Stimulated activated CD8-positive, alpha-beta memory T cell treated with anti-CD3 and anti-CD28 coated beads, Interleukin-12 subunit alpha, Interleukin-12 subunit beta, amount 100 ng/mL, for 1 hour (primary cell): ENCODE data around the gene PLXNB2.
A peak's percentile ranks its signal among the peaks of the same experiment; 100 is the strongest.
"Not testable (repeated sequence)": the region's sequence is repeated elsewhere in the genome, so short reads cannot be mapped to it uniquely, and the experiment has no call there.

Source experiments
- DNase-seq: peaks from one replicate; pipeline ENCODE4 v3.0.0-alpha.2; 2020; ENCODE audit warnings: low read depth

Gene PLXNB2

DNA sequence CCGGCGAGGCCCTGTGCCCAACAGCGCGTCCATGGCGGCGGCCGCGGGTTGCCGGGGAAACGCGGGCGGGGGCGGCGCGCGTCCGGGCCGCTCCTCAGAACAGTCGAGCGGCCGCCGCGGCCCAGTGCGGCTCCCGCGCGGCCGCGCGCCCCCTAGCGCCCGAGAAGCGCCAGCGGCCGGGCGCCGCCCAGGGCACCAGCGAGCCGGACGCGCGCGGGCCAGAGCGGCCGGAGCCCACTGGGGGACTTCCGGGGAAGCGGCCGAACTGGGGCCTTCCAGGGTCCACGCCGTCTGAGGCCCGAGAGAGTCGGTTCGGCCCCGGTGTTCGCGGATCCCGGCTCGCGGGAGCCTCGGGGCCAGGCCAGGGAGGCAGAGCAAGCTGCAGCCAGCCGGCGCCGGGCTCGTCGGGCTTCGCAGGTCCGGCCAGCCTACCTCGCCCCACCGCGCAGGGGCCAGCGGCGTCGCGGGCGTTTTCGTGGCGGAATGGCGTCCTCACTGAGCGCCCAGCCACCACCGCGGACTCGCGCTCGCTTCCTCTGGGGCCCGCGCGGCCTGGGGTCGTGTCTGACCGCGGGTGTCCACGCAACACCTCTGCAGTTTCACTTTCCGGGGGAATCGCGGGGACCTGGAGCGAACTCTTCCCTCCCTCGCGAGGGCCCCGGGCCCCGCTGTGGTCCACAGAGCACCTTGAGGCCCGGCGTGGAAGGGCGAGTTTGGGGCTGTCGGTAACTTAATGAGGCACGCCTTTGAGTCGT lies 19.7 kb upstream of the PLXNB2 start, which contains the start of gene DENND6B:
Gene DENND6B, minus strand, starts transcription at position 57 of the 755 bp plus-strand sequence. Its CDS starts 24 bp downstream, at position 33.
- peak; percentile 48 for DNase-seq

DNA sequence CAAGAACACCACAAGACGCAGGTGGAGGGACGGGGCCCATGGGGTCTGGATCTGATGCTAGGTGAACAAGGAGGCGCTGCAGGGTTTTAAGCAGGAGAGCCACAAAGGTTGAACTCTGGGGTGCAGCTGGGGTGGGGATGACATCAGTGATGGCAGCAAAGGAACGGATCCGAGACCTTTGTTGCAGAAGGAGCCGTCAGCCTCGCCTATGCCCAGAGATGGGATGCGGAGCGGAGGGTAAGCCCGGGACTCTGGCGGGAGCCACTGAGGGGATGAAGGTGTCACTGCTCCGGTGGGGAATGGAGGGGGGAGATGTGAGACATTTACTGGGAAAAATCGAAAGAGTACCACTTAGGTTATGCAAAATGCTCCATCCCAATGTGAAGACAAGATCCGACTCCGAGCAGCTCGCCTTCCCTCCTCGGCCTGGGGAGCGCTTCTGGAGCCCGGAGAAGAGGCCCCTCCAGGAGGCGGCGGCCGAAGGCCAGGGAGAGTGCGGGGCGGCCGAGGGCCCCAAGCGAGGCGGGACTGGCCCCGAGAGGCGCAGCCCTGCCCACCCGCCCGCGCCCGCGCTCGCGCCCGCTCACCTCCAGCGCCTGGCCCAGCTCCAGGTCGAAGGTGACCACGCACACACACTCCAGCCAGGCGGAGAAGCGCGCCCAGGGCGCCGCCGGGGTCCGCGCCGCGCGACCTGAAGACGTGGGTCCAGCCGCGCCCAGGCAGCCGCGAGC lies 18.9 kb upstream of the PLXNB2 start:
- DNase-seq, result no peak

DNA sequence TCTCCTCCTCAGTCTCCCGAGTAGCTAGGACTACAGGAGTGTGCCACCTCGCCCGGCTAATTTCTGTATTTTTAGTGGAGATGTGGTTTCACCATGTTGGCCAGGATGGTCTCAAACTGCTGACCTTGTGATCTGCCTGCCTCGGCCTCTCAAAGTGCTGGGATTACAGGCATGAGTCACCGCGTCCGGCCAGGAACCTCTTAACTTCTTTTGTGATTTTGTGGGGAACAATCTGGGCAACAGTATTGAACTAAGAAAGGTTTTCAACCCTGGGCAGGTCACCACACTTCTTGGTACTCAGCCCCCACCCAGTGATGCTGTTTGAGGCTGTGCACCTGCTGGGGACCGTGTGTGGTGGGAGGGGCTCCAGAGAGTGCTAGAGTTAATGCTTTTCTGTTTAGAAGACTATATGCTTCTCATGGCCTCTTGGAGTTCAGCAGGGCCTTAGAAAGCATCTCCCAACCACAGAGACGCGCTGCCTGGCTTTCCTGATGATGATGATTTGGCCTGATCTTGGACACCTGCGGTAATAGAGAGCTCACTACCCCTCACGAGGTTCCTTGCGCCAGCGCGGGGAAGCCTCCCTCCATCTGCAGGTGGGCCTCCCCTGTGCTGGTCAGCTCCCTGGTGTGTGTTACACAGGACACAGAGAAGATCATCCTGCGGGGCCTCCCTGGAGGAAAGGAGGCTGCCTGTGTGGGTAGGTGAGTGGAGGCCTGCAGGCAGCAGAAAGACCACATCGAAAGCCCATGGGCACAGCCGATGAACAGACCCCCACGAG lies 18.2 kb upstream of the PLXNB2 start:
- no peak for DNase-seq

- no peak for DNase-seq
Observed at GRCh38 chr22:50323900-50324299, 16.5 kb upstream of the PLXNB2 start.

GRCh38 chr22:50322382-50323104 lies 15.1 kb upstream of the PLXNB2 start:
- DNase-seq, result not testable (repeated sequence)

DNA sequence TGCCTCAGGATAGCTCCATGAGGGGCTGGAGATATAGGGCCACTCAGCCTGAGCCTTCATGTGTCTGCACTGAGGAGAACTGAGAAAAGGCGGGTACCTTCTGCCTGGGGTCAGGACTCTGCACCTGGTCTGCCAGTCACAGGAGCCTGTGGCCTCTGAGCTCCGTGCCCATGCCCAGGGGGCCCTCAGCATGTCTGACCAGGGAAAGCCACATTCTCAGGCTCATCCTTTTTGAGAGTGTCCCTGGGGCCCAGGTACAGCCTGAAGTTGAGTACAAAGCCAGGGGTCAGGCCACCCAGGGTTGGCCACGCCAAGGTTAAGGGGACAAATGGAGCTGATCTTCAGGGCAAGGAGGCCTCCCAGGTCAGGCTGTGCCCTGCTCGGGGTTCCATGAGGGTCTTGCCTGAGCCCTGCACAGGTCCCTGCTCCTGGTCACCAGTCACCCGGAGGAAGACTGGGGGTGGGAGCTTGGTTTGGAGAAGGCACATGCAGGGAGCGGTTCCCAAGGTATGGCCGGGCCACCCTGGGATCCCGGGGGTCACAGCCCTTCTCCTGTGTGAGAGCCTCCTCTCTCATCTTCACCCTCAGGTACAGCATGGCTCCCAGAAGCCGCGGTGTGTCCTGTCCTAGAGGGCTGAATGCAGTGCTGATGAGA lies 13.4 kb upstream of the PLXNB2 start:
- no peak for DNase-seq

- no peak for DNase-seq
Observed at GRCh38 chr22:50320116-50320515, 12.7 kb upstream of the PLXNB2 start.

DNA sequence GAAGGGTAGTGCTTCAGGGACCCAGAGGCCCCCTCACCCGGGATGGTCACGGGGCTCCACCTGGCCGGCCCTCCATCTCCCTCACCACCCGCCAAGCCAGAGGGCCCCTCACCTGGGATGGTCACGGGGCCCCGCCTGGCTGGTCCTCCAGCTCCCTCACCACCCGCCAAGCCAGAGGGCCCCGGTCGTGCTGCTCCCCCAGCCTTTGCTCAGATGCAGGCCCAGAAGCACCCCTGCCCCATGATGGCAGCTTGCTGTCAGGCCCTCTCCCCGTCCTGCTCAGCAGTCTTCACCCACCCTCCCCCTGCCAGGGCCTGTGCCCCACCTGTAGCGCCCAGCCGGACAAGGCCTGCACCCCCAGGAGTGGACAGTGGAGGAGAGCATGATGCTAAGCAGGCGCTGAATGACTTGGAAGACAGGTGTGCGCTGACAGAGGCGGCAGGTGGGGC lies 12.1 kb upstream of the PLXNB2 start:
- no peak for DNase-seq

DNA sequence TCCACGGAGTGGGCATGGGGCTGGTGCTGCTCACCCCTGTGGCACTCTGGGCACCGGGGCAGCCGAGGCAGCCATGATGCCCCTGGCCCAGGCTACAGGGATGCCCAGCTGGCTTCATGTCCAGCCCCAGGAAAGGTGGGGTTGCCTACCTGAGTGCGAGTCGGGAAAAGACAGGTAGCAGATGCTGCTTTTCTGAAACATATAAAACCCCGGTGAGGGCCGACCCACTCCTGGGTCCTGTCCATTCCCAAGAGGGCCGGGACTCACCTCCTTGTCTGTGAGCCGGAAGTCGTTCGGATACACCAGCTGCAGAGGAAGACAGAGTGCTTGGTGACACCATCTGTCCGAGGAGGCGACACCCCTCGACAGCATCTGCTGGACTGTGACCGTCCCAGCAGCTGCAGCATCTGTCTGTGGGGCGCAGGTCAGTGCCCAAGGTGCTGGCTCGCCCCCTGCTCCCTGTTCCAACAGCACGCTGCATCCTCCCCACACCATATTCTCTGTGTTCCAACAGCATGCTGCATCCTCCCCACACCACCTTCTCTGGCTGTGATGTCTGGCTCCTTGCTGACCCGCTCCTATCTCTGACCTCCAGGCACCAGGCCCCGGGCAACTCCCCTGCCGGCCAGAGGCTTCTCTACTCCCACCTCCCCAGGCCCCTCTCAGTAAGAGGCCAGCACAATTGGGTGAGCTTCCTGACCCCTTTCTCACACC lies 11.4 kb upstream of the PLXNB2 start:
- no peak for DNase-seq

DNA sequence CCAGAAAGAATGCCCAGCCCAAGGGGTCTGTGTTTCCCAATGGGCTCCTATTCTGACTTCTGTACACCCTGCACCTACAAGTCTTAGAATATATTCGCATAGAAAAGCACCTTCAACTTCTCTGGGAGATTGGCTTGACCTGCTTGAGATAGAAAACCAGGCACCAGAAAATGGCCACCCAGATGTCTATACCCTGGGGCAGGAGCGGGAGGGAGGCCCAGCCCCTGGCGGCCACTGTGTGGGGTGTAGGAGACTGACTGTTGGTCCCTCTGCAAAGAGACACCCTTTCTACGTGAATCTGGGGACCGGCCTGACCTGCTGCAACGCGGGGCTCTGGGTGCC lies 10.9 kb upstream of the PLXNB2 start:
- no peak for DNase-seq

DNA sequence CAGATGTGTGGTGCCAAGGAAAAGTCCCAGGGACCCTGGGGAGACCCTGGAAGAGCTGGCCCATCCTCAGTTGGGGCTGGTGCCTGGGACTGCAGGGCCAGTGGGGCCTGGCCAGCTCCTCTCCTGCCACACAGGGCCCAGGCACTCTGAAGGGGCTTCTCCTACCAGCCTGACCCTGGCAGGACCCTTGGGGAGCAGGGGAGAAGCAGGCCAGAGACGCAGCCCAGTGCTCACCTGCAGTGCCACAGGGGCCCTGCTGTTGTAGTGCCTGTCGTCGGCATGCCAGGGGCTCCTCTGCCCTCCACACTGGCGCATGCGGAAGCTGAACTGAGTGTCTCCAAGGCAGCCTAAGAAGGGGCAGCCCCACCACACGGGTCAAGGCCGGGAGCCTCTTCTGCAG lies 10.2 kb upstream of the PLXNB2 start:
- no peak for DNase-seq

DNA sequence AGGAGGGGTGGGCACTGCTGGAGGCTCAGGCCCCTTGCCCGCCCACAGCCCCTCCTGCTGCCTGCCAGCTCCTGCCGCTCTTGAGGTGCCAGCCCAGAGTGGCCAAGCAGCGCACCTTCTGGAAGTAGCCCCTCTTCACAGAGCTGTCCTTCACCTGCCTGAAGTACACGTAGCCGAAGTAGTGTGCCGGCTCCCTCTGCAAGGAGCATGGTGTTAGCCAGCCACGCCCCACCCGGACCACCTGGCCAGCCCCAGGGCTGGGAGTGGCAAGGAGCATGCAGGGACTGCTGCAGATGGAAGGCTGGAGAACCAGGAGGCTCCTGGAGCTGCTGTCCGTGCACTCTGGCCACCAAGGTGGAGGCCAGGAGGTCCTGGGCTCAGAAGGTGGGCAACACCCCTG lies 9.7 kb upstream of the PLXNB2 start:
- no peak for DNase-seq

DNA sequence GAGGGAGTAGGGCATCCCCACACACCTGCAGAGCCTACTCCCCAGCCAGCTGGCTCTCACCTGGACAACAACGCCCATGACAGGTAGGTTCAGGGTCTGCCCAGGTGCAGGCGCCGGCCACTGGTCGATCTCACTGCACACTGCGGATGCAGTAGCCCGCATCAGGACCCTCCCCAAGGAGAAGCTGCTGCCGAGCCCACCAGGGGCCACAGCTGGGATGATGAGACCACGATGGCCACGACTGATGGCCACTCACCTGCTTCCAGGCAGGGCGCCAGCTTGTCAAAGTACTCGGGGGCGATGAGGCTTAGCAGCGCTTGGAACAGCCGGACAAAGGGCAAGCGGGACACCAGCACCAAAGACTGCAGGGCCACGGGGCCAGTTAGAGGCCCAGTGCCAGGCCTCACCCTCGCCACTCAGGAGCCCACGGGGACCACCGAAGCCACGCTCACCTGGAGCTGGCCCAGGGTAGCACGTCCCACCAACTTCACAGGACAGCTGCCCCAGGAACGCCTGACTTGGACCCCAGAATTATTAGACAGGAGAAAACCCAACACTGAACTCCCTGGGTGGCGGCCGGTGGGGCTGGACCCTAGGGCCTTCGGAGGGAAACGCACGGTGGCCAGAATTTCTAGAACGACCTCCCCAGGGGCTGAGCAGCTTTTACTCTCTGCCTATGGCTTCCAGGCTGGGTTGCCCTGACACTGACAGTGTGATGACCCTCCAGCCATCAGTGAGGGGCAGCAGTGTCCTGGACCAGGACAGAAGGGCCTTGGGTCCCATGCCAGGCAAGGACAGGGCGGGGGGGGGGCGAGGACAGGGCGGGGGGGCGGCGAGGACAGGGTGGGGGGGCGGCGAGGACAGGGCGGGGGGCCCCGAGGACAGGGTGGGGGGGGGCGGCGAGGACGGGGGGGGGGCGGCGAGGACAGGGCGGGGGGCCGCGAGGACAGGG lies 8.9 kb upstream of the PLXNB2 start:
- DNase-seq, result no peak

DNA sequence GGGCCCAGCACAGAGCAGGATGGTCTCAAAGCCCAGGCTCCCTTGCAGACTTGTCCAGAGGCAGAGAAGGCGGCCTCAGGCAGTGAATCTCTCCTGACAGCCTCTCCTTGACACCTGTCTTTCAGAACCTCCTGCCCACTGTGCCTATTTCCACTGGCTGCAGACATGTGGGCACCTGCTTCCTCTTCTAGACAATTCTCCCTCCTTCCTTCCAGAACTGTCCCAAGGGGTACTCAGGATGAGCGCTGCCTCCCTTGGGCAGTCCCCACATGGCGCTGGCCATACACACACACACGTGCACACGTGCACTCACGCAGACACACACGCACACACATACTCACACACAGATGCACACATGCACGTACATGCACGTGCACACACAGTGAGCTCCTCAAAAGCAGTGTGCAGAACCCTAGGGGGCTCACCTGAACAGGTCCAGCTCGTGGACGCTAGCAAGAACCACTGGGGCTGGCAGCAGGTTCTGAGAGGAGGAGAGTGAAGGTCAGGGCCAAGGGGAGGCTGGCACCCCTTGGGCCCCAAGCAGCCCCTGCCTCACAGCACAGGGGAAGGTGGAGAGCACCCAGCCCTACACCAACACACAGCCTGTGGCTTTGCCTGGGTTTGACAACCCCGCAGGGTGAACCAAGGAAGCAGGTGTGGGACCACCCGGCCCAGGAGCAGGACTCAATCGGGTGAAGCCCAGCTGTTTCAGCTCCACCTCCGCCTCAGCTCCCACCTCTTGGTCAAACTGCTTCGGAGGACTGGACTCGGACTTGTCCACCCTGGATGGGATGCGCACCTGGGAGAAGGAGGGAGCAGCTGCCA lies 8.1 kb upstream of the PLXNB2 start:
- DNase-seq, result no peak

- DNase-seq, result peak; percentile 51
Observed at GRCh38 chr22:50314455-50315288, 7.2 kb upstream of the PLXNB2 start.

GRCh38 chr22:50314081-50314454 lies 6.6 kb upstream of the PLXNB2 start:
- DNase-seq, result no peak

DNA sequence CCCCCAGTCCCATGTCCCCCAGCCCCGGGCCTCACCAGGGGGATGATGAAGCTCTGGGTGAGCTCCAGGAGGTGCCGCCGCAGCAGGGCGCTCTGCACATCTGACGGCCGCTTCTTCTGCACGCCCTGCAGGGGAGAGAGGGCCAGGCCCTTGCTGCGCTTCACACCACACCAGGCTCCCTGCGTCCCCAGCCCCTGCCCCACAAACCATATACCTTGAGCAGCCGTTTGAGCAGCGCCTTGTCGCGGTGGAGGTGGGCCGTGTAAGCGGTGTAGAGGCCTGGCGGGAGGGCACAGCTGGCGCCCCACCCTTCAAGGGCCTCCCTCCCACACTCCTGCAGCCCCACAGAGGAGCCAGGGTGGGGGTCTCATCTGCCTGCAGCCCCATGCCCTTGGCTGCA lies 6.2 kb upstream of the PLXNB2 start:
- DNase-seq, result no peak

DNA sequence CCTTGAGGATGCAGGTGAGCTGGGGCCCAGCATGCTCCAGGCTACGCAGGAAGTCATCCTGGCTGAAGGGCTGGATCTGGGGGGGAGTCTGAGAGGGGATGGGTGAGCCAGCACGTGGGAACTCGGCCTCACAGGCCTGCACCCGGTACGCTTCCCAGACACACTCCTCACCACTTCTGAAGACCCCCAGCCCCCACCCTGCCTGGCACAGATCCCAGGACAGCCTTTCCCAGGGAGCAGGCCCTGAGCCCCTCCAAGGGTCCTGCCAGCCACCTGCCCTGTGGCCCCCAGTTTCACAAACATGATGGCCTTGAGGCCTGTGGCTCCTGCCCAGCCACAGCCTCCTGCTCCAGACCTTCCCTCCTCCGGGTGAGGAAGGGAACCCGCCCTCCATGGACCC lies 5.6 kb upstream of the PLXNB2 start:
- DNase-seq, result no peak
